GM19023 (cell line): ENCODE data around the gene CYFIP1.

Experiments
- ATAC-seq: cut with Tn5 transposase; IDR thresholded peaks from one replicate; pipeline ENCODE4 v1.9.1; 2021; ENCODE audit warnings: mild to moderate bottlenecking, moderate library complexity; ENCODE audit not compliant: unreplicated experiment

Gene CYFIP1

DNA sequence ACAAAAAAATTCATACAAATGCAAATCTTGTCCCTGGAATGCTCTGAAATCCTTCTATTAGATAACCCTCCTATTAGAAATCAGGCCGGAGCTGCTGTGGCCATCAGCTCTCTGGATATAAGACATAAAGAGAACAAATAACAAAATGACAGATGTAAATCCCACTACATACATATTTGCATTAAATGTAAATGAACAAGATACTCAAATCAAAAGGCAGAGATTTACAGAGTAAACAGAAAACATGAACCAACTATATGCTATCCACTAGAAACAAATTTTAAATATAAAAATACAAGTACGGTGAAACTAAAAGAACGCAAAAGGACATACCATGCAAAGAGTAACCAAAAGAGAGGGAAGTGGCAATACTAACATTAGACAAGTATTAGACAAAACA lies 10.7 kb downstream of the CYFIP1 start:
- no peak for ATAC-seq

DNA sequence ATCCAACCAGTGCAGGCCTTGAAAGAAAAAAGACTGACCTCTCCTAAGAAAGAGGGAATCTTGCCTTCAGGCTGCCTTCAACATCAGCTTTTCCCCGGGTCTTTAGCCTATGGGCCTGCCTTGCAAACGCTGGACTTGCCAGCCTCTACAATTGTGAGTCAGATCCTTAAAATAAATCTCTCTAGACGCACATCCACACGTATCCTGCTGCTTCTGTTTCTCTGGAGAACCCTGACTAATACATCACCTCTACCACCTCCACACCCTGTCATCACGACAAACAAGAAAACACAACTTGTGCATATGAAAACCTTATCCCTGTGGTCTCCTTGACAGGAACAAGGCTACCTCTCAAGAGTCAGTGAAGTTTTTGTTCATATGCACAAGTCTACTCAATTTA lies 11.8 kb downstream of the CYFIP1 start:
- ATAC-seq: no peak

DNA sequence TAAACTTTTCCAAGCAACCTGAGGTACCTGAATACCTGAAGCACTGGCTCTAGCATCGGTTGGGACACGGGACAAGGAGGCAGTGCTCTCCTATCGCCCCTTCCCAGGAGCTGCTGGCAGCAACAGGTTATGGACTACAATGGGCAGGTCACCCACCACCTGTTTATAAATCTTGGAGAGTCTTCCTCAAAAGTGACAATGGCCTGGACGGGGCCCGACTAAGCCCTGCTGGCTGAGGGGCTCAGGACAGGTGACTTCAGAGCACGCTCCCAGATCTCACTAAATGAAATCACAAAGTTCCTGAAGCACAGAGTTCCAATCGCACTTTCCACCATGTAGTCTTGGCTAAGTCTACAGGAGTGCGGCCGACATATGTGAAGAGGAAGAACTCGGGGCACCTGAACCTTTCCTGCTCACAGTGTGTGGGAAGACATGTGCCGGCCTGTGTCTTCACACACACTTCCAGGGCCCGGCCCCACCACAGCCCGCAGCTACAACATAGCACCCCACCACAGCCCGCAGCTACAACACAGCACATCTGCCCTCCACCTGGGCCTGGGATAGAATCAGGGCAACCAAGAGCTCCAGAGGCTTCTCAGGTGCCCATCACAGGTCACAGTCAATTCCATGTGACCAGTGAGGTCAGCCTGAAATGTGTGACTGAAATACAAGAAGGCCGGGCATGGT lies 12.9 kb downstream of the CYFIP1 start:
- ATAC-seq: no peak

DNA sequence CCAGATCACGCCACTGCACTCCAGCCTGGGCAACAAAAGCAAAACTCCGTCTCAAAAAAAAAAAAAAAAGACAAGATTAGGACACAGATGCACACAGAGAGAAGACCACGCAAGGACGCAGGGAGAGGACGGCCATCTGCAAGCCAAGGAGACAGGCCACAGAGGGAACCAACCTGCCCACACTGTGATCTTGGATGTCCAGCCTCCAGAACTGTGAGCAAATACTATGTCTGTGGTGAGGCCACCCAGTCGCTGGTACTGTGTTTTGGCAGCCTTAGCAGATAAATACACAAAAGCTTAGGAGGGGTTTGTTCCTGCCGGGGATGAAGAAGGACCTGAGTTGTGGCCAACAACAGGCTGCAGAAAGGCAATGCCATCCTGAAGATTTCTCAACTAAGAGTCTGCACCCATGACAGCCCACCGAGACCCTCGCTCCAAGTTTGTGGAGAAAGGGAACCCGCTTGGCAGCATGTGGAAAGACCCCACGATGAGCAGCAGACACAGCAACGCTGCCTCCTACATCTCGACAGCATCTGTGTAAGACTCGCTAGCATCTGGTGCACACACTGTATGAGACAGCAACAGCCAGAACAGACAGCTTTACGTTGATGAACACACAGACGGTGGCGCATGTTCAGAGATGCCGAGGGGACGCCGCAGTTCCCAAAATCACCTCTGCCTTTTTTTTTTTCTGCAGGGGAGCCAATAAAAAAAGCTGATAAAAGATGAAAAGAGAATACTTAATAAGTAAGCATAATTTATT lies 13.7 kb downstream of the CYFIP1 start:
- no peak for ATAC-seq

DNA sequence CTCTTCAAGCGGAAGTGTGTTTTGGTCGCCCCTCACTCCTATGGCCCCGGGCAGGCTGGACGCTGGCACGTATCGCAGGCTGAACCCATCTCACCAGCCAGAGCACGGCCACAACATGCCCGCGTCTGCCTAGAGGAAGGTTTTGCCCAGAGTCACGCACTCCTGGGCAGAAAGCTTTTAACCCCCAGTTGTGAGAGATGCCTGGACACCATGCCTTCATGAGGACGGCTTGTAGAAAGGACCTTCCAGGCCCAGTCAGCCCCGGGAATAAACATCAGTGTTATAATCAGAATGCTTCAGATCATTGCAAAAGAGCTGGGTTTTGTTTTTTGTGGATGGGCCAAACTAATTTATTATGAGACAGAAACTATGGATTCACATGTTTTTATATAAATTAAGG lies 16.5 kb downstream of the CYFIP1 start:
- ATAC-seq: no peak

DNA sequence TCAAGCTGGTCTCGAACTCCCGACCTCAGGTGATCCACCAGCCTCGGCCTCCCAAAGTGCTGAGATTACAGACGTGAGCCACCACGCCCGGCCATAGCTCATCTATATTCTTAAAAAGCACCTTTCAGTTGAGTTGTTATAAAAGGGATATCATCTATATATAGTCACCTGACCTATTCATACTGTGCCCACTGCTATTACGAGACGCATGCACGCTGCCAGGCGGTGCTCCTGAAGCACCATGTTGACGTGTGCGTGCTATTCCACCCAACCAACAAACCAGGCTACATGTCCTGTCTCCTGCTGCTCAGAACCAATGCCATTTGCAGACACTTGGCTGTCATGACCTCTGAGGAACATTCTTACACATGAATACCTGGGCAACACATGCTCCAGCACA lies 17.6 kb downstream of the CYFIP1 start:
- no peak for ATAC-seq

DNA sequence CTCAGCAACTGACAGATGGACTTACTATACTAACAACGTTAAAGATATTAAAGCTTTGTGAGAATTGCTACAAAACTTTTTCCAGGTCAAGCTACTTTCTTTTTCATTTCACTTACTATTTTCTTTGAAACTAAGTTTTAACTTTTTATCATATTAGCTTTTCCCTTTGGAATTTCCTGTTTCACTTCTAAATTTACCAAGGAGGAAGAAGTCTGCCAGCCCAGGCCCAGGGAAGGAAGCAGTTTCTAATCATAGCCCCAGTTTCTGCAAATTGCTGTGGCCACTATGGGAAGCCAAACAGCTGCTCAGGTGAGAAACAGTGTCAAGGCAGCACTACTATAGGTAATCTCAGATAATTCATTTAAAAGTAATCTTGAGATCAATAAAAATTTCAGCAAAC lies 18.4 kb downstream of the CYFIP1 start:
- ATAC-seq: no peak

DNA sequence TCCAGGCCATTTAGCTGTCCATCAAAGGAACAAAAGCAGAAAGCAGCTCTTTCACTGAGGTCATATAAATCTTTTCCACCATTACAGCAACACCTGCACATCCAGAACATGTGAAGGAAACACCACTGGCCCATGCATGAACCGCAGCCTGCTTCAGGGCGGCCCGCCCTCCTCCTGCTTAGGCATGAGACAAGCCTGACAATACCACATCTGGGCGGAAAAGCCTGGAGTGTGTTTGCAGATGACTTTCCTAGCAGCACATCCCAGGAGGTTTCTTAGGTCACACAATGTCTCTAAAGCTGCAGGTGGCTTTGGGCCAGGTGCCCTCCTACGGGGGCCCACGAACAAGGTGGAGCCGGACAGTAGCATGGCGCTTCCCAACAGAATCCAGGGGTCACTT lies 19.6 kb downstream of the CYFIP1 start:
- ATAC-seq: no peak

DNA sequence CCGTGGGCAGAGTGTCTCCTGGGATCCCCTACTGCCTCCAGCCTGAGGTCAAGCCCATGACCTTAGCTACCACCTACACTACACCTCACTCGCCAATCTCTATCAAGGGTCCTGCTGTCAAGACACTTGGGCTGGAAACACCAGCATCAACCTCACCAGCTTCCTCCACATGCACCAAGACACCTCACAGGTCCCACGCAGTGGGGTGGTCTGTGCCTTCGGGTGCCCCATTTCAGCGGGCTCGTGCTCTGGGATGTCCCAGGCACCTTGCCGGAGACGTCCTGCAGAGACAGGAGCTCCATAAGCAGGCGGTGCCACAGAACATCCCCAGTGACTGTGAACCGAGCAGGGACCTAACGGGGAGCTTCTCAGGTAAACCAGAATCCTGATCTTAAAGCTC lies 20.0 kb downstream of the CYFIP1 start:
- ATAC-seq: no peak

DNA sequence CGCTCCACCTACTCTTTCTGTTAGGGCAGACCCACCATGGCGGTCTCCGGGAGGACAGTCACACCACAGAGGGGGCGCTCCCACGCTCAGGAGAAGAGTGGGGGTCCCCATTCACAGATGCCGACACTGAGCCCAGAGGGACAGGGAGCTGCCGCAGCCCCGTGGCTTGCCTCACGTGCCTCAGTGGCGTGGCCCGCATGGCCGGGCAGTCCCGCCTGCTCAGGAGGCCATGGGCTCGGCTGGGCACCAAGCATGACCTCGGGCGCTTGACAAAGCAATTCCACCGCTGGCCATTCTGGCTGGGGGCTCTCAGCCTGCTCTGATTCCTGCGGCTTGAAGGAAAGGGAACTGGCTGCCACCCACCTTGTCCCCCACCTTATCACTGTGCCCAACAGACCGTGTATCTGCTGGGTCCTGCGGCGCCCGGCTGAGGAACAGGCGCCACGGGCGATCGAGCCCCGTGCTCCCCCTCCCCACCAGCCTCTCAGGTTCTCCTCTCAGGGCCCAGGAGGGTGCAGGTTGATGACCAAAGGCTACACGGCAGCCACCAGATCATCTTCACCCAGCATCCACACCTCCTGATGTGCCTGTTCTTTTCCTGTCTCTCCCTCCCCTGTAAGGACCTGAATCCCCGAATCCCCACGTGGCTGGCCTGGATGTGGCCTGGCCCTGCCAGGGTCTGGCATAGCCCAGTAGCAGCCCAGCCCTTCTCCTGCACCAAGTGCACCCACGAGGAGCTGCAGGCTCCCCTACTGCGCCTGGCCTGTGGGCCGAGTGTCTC lies 20.7 kb downstream of the CYFIP1 start:
- ATAC-seq: no peak

DNA sequence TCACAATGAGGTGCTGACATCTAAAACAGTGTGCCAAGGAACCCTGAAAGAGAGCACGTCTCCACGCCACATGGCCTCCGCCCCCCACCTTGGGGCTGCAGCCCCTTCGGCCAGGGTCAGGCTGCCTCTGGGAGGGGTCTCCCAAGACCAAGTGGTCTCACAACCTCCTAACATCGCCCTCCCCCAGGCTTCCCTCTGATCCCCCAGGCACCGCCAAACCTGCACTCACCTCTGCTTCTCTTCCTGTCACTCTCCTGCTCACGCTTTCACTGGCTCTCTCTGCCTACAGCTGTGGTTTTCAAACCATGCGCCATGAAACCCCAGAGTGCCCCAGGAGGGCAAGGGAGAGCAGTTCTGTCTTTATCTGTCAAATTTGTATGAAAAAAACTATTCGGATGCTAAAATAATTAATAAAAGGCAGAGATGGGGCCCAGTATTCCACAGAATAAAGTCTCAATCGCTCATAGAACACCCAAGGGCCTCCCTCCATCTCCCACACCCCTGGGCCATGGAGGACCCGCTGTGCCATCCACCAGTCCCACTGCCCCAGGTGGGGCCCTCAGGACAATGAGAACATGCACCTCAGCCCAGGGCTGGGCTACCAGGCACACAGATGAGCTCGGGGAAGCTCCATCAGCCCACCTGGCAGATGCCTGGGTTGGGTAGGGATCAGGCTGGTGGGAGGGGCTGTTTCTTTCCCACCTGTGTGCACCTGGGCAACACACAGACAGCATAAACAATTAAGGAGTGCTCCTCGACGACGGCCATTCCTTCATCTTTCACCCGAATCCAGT lies 21.5 kb downstream of the CYFIP1 start:
- ATAC-seq: no peak

DNA sequence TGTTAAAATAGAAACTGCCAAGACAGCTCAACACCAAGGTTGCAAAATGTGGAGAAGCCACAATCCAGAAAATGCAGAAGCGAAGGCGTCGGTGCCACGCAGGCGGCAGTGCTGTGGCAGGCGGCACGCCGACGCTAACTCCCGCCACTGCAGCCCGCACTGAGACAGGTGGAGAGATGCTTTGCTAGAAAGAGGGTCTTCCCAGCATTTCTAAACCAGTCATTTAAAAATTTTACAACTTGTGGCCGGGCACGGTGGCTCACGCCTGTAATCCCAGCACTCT lies 23.2 kb downstream of the CYFIP1 start:
- no peak for ATAC-seq

DNA sequence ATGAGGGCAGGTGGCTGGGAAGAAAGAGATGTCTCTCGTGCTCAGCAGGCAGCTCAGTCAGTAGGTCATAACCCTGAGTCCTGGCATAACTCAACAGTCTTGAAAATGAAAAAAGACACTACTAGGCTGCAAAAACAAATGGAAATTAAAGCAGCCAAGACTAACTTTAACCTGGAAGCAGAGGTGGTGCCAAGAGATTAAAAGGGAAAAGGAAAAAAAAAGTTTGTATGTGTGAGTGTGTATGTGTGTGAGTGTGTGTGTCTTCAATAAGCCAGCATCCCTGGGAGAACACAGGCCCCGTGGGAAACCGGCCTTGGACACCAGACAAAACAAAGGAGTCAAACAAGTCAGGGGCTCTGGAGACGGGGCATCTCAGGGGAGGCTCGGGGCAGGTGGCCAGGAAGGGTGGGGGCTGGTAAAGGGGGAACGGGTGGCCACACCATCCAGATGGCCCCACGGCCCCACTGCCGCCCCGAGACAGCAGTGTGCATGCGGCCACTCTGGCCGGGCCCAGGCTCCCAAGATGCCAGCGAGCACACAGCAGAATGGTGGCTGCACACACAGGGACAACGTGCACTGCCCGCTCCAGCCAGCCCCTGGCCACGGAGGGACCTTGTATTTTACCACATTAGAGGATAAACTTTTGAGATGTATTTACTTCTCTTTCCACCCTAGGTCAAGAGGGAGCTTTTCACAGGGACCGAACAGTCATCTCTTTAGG lies 23.8 kb downstream of the CYFIP1 start:
- ATAC-seq: no peak

DNA sequence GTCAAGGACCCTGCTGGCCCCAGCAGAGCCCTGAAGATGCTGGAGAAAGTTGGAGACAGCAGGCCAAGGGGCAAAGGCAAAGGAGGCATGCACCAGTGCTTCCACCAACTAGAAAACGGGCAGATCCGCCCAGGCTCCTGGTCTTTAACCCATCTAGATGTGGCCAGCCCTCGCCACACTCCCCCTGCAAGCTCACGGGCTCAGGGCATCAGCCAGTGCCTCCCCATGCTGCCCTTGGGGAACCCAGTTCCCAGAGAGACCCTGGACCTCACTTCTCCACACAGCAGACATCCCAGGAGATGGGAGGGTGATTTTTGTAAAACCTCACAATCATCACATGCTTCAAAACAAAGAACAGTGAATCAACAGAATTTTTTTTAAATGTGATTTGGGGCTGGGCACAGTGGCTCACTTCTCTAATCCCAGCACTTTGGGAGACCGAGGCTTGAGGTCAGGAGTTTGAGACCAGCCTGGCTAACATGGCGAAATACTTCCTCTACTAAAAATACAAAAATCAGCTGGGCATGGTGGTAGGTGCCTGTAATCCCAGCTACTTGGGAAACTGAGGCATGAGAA lies 24.5 kb downstream of the CYFIP1 start:
- no peak for ATAC-seq

DNA sequence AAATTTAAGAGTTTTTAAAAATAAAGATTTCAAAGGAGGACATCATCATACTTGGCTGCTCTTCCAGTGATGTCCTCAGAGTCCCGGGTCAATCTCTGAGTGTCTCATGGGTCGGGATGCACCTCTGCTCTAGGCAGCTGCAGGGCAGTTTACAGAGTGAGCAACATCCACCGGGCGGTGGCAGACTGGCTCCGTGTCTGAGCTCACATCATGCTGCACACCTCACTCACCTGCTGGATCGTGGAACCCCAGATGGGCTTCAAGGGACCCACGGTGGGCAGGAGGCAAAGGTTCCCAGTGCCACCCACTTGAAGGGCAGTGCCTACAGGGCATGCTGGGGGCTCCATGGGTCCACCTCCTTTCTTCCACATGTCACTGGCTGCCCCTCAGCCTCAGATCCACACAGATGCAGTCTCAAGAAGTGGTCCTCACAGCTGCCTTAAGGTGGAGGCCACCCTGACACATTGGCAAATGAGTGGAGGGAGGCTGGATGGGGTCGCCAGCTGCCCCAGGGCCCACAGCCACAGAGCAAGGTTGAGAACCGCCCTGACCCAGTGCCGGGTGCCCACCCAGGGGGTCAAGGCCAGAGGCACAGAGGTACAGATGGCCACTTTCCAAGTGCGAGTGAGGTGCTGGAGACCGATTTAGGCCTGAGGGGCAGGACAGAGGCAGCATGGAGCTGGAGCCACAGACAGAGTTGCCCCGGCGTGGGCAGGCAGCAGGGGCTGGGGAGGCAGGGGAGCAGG lies 25.2 kb downstream of the CYFIP1 start:
- no peak for ATAC-seq

DNA sequence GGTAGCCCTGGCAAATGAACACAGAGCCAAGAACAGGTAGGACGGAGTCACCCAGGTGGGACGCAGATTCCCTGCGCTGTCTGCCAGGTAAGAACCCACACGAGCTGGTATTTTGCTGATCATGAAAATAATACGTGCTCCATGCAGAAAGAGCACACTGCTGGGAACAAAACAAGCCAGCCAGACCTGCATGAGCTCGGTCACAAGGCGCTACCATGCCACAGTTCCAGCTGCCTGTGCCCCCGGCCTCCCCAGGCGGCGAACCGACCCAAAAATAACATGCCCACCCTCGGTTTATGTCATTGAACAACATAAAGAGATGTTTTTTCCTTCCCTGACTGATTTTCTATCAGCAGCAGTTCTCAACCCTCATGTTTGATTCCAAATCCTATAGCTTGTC lies 25.8 kb downstream of the CYFIP1 start:
- no peak for ATAC-seq

DNA sequence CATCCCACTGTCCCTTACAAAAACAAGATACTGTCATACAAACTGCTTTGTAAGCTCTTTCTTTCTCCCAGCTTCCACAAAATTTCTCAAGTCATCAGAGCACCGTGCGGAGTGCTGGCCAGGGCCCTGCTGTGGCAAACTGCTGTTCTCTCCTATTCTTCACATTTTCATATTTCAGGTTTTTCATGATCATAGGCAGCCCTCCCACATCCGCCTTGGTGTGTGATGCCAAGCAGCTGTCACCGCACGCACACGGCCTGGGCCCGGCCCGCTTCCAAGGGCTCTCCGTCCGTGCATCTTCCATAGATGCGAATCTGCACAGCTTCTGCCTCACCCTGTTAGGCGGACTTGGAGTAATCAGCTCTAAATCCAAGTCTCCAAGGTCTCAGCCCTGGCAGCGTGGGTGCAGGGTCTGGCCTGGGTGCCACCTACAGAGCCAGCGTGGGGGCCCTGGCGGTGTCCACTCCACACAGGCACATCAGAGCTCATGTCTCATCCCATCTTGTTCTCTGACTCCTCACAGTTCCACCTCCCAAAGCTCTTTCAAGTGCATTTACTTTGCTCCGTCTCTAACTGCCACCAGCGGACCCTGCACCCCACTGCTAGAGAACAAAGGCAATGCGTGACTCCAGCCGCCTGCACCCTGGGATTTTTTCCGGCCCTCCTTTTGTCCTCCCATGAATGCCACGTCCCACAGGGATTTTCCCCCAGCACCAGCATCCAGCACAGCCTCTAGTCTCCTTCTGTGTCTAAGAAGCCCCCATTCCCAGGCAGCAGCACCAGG lies 27.2 kb downstream of the CYFIP1 start:
- ATAC-seq: no peak

DNA sequence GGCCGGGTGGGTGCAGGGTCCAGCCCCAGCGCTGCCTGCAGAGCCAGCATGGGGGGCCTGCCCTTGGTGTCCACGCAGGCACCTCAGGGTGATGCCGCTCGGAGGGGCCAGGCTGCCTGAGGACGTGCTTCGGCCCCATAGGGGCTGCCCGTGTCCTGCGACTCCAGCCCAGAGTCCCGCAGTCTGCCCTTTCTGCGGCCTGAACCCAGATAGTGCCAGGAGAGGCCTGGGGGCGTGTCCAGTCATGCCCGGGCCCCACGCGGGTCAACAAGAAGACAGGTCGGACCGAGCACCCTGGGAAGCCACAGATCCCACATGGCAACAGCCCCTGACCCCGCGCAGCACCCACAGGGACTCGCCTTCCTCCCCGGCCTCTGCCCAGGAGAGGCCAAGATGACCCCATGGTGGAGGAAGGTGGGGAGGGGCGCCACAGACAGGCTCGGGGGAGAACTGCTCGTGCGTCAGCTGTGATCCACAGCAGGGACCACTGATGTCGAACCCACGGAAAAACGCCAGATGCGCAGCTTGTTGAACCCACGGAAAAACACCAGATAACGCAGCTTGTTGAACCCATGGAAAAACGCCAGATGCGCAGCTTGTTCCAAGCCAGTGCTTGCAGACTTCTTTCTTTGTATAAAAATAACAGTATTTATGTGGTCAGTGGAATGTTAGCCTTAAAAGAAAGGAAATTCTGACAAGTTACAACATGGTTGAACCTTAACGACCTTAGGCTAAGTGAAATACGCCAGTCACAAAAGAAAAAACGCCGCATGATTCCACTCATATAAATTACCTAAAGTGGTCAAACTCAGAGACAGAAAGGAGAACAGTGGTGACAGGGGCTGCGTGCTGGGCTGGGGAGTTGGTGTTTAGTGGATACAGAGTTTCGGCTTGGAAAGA lies 28.5 kb downstream of the CYFIP1 start:
- no peak for ATAC-seq
